ENCODE data around the gene PSIP1.
A peak's percentile ranks its signal among the peaks of the same experiment; 100 is the strongest.
"Not testable (repeated sequence)": the region's sequence is repeated elsewhere in the genome, so short reads cannot be mapped to it uniquely, and the experiment has no call there.

Gene PSIP1

DNA sequence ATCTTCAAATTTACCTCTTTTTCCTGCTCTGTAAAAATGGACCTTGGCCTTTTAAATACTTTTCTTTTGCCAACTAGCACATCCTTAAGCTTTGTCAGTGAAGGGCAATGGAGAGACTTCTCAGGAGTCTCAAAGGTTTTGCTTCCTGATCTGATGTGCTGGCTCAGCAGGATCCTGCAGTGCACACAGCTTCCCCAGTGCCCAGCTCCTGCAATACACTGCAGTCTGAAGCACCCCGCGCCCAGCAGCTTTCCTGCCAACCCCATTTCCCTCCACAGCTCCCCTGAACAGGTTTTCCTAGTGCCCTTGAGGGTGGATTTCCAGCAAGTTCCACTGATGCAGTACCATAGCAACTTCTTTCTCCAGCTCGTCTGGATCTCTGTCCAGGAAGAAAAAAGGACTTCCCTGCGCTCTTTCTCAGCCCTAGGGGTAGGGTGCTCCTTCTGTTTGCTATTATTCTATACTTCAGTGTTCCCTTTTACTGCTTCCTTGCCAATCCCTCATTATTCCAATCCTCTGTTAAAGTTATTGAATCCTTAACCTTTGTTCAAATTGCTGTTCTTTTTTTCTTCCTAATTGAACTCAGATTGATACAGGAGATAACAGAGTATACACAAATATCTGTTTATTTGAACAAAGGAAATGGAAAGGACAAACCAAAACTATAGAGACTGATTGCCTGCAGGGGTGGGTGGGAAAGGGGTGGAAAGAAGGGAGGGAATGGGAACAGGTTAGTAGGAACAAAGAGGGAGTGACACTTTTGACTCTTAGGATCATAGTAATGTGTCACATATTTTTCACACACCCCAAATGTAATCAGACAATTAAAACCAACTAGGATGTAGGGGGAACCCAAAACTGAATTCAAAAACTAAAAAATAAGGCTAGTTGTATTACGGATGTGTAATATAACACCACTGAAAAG is 79.6 kb downstream of the PSIP1 start:
- DNase-seq (ENCODE audit: low spot score): no peak

DNA sequence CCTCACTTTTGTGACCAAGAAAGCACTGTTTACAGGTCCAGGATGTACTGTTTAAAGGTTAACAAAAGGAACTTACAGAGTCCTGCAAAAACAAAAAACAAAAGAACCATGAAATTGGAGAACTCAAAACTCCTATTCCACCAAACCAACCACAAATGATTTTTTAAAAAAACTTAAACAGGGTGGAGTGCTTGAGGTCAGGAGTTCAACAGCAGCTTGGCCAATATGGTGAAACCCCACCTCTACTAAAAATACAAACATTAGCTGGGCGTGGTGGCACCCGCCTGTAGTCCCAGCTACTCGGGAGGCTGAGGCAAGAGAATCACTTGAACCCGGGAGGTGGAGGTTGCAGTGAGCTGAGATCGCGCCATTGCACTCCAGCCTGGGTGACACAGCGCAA is 83.1 kb downstream of the PSIP1 start:
- DNase-seq (ENCODE audit: low spot score): not testable (repeated sequence)

DNA sequence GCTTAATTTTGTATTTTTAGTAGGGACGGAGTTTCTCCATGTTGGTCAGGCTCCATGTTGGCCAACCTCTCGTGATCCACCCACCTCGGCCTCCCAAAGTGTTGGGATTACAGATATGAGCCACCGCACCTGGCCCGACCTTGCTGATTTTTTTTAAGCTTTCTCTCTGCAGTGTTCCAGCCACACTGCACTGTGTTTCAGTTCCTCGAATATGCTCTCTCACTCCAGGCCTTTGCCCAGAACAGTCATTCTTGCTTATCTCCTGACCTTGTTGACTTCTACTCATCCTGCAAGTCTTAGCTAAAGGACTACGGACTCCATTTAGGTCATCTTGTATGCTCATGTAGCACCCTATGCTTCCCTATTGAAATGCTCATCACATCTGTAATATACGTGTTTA is 84.8 kb downstream of the PSIP1 start:
- DNase-seq (ENCODE audit: low spot score): no peak

DNA sequence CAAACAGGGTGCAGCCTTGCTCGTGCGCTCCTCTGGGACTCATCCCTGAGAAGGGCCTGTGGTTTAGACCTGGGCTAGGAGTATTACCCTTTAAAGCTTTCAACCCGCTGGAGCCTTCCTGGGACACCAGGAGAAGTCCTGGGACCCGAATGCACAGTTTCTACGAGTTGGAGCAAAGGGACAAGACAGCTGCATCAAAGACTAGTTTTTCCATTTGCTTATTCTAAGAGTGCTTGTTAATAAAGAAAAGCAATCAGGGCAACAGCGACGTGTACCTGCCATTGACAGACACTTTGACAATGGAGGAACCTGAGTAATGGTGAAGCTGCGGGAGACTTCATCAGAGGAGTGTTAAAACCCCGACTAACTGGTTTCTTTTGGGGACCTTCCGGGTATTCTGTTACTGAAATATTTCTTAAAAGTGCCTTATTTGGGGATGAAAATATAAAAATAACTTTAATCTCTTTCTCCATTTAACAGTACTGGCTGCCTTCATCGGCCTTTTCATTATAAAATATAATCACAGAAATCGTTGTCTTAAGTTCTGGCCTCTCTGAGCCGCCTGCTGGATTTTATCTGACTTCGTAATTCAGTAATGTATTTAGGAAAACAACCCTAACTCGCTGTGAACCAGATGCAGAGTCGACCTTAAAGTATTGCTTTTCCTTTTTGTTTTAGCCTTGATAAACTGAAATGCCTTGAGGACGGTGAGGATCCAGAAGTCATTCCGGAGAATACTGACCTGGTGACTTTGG is 87.4 kb downstream of the PSIP1 start:
- DNase-seq (ENCODE audit: low spot score): peak; percentile 43

DNA sequence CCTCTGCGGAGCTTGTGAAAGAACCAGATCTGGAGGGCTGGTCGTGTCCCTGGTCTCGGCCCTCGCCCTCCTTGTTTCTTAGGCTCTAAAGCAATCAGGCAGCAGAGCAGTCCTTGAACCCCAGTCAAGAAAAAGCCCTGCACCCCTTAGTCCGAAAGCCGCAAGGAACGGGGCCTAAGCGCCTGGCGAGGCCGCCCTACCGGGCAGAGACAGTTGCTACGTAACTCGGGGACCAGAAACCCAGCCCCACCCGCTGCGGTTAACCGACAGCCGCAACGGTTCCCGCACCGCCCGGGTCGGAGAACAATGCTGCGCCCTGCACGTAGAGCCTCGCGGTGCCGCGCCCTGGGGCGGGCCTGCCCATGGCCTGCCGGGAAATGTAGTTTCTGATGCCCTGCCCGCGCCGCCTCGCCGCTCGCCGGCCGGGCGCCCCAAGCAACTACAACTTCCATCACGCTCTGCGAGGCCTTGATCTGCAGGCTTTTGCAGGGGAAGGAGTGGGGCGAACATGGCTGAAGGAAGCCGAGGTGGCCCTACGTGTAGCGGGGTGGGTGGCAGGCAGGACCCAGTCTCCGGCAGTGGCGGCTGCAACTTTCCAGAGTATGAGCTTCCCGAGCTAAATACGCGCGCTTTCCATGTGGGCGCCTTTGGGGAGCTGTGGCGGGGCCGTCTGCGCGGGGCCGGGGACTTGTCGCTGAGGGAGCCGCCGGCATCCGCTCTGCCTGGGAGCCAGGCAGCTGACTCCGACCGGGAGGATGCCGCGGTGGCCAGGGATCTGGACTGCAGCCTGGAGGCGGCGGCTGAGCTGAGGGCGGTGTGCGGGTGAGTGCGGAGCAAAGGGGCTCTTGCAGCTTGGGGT is 88.2 kb downstream of the PSIP1 start, which contains the start of gene SNAPC3:
Gene SNAPC3 (plus strand): TSS at position 505 of the 859 bp plus-strand sequence. CDS start 4 bp downstream, at position 509.
- DNase-seq (ENCODE audit: low spot score): peak; percentile 88

DNA sequence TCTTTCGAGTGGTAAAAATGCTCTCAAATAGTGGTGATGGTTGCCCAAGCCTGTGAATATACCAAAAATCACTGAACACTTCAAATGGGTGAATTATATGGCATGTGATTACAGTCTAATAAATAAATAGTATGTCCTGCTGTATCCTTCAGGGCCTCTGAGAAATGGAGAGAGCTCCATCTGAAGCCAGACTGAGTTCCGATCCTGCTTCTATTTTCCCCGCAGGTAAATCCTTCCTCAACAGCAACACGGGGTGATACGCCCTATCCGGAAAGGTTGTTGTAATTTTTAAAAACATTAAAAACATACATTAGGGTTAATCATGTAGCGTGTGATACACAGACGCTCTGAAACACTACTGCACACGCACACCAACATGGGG is 88.8 kb downstream of the PSIP1 start:
- DNase-seq (ENCODE audit: low spot score): no peak

DNA sequence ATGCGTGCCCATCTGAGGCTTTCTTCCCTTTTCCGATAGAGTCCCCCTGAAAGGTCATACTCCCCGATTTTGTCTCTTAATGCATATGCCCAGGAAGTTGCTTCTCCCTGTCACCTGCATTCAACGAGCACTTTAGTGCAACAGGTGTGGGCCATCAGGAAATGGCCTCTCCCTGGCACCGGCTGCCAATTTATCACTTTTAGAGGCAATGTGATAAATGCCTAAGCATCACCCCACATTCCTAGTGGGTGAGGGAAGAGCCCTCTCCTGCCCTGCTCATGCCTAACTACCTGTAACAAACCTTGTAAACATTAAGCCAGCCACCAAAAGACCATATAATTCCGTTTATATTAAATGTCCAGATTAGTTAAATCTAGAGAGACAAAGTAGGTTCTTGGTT is 89.2 kb downstream of the PSIP1 start:
- DNase-seq (ENCODE audit: low spot score): no peak

DNA sequence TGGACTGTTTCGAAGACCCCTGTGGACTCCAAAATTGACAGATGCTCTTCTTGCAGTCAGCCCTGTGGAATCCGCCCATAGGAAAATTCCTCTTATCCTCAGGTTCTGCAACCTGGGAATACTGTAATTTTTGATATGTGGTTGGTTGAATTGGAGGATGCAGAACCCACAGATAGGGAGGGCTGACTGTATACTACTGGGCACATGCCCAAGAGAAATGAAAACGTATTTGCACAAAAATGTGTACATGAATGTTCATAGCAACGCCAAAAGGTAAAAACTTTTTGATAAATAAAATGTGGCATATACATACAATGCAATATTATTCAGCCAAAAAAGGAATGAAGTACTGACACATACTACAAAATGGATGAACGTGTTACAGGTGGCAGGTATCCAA is 90.0 kb downstream of the PSIP1 start:
- DNase-seq (ENCODE audit: low spot score): no peak

DNA sequence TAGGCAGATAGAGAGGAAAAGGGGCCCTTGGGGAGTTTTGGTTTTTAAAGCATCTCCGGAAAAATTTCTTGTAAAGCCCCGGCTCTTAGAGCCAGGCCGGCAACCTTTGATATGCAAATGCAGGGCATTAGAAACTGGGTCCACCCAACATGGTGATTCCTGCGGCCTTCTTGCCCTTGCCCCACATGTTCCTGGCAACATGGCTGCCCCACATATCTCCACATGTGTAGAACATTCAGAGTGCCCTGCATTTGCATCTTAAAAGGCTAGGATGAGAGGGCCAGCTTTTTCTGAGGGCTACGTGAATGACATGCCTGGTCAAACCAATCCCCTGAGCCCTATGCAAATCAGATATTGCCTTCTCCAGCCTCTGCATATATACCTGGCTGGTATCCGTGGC is 93.1 kb downstream of the PSIP1 start:
- no peak for DNase-seq (ENCODE audit: low spot score)

DNA sequence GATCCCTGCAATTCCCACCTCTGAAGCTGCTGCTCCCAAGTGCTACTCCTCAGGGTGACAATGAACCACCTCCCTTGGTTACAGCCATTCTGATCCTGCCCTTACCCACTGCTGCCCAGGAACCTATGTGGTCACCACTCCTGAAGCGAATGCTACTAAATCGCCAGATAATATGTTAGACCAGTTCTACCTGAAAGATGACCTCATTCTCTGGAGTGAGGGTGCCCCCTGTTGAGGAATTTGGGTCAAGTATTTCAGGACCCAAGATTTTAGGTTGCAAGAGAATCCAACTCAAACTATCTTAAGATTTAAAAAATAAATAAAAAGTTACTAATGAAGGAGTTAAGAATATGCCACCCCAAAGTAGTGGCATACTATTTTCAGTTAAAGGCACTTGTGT is 93.9 kb downstream of the PSIP1 start:
- DNase-seq (ENCODE audit: low spot score): peak; percentile 23

Data from hematopoietic multipotent progenitor cell treated with erythropoietin and hydrocortisone succinate and interleukin-3 and kit ligand, for 17 days (in vitro differentiated cells).